Measurements from ENCODE around the gene FOXP3.

The FOXP3 gene

DNA sequence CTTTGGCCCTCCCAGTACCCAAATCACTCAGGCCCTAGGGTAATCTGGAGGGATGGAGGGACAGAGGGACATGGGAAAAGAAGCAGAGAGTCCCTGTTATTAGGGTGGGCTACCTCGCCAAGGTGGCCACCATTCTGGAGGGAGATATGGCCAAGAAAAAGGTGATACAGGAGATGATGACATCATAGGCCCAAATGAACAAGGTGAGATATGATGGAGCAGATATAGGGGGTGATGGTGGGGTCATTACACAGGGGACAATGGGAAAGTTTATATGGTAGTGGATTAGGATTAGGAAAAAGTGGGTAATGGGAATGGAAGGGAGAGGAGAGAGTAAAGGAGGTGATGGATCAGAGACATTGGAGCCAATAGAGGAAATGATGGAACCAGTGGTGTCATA lies 51.6 kb downstream of the FOXP3 start:
- no peak for DNase-seq

DNA sequence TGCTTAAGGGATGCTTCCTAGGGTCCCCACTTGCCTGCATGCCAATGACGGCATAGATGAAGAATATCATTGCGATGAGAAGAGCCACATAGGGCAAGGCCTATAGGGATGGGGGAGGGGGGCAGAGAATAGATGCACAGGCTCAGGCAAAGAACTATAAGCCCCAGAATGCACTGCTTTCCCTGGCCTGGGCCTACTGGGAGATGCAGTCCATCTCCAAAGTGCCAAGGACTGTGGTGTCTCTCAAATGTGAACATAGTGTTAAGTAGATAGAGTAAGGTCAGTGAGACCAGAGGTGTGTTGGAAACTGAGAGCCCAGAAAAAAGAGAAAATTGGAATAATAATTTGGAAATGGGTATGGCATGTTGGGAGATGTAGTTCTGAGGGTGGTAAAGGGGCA lies 52.3 kb downstream of the FOXP3 start:
- DNase-seq = no peak

- DNase-seq = no peak
These were observed 53.4 kb downstream of the FOXP3 start for GRCh38 chrX:49211074-49211473.

- no peak for DNase-seq
These were observed 54.1 kb downstream of the FOXP3 start for GRCh38 chrX:49210406-49210805.

DNA sequence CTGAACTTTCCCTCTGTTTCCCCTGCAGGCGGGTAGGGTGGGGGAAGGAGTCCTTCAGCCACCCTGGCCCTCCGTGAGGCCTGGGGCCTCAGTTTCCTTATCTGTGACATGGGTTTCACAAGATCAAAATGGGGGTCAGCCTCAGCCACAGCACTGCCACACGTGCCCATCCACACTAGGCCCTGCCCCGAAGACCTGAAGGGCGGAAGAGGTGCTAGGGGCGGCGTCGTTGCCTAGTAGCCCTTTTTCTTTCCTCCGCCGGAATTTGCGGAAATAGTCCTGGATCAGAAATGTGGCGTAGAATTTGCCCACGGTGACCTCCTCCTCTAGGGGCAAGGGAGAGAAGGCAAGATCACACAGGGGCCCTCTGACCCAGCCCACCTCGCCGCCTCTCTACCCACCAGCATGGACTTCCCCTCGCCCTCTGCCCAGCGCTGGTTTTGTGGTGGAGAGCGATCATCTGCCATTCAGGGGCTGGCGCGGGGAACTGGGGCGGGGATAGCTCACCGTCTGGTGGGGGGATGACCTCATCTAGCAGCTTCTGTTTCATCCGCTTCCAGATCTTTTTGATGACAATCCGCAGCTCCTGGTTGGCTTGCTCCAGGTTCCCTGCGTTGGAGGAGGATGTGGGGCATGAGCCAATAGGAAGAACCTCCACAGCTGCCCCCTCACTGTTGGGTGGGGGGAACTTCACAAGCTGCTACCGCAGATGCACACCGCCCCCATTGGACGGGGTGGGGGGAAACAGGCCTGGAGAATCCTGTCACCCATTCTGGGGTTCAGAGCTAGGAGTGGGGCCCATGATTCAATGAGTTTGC lies 54.9 kb downstream of the FOXP3 start:
- DNase-seq = peak; percentile 47

DNA sequence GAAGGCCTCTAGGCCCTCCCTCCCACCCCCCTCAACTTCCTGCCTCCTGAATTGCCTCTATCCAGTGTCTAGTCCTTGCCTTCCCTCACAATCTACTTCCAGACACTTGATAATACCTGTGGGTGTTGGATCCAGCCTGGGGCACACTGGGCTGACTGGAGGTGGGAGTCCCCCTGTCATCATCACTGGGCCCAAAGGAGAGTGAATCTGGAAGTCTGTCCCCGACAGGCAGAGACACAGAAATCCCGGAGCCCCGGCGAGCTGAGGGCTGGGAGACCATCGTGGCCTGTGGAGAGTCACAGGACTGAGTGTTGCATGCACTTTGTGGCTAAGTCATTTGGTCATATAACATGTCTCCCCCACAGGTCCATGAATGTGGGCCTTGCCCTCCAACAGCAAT lies 56.1 kb downstream of the FOXP3 start:
- DNase-seq = no peak

DNA sequence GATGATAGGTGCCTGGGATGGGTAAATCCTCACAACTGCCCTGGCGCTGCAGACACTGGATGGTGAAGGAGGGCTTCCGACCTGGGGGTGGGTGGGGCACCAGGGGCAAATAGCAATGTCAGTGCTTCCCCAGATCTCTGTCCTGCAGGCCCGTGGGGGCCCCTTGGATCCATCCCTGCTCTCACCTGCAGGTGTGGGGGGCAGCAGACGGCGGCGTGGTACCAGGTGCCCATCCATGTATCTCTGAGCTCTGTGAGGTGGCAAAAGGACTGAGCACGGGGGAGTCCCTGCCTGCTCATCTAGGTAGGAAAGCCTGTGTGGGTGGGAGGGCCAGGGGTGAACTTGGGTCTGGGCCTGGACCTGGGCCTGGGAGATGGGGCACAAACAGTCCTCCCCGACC lies 58.0 kb downstream of the FOXP3 start:
- DNase-seq = no peak

DNA sequence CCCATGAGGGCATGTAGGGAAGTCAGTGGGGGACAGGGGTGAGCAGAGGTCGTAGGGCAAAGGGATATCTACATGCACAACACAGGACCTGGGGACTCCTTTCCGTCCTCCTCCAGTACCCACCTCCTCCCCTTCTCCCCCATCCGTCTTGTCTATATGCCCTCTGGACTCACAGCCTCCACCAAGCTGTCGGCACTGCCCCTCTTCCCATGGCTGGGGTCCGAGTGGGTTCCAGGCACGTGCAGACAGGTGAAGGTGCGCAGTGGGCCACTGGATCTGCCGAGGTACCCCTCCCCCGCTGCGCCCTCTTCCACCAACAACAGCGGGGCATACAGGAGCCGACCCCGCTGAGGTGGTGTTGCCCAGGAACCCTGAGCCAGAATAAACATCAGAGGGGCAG lies 59.1 kb downstream of the FOXP3 start:
- no peak for DNase-seq

- no peak for DNase-seq
These were observed 59.8 kb downstream of the FOXP3 start for GRCh38 chrX:49204709-49205108.

DNA sequence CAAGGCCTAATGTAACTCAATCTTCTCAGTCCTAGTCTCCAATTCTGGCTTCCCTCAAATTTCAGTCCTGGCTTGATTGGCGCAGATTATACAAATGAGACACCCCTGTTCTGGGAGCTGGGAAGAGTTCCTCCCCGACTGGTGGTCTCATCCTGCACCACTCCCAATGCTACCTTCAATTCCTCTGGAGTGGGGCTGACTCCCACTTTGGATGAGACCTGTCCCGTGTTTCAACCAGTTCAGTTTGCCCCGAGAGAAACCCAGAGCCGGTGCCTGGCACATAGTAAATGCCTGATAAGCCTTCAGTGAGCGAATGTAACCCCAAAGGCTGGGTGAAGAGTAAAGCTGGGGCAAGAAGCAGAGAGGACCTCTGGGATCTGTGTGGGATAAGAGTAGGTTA lies 60.5 kb downstream of the FOXP3 start:
- no peak for DNase-seq

DNA sequence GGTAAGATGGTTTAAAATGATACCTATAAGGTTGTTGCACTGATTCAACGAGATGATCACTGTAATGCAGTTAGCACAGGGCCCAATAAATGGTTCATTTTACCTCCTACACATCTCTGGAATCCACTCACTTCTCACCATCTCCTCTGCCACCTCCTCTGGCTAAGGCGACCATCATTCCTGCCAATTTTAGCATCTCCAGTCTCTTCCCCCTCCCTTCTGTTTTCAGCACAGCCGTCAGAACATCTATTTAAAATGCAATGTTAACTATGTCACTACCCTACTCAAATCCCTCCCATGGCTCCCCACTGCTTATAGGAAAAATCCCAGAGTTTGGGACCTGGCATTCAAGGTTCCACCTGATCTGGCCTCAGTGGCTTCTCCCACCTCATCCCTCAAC lies 61.0 kb downstream of the FOXP3 start:
- DNase-seq = no peak

DNA sequence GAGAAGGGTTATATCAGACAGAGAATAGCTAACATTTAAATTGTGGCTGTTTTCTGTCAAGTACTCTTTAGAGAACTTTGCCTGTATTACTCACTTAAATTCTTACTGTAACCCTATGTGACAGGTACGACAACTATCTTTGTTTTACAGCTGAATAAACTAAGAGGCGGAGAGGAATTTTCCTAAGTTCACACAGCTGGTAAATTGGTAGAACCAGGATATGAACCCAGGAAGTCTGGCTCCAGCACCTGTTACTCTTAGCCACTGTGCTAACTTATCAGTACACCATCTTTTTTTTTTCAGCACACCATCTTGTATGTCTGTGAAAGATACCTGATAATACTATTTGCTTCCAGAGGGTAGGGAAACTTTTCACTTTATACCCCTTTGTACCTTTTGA lies 62.5 kb downstream of the FOXP3 start:
- peak; percentile 42 for DNase-seq

All from NCI-H146 (cell line).